Trophoblast cell (in vitro differentiated cells and primary cell): Measurements from ENCODE around the gene STRIT1.
"Not testable (repeated sequence)": the region's sequence is repeated elsewhere in the genome, so short reads cannot be mapped to it uniquely, and the experiment has no call there.

Source experiments
- DNase-seq, 2 donors: peaks; one replicate each; pipeline ENCODE4 v3.0.0-alpha.2; 2016
- H2AFZ ChIP-seq: 2 replicates; pipeline ENCODE4 v1.6.1; 2013; ENCODE audit warnings: low read length, moderate library complexity, mild to moderate bottlenecking; ENCODE audit not compliant: insufficient read depth, poor library complexity
- H2AK5ac ChIP-seq: 2 replicates; pipeline ENCODE4 v1.6.1; 2013; ENCODE audit warnings: mild to moderate bottlenecking, low read length
- H2BK120ac ChIP-seq: 2 replicates; pipeline ENCODE4 v1.6.1; 2013; ENCODE audit warnings: low read length, mild to moderate bottlenecking, moderate library complexity; ENCODE audit not compliant: insufficient read depth, poor library complexity
- H2BK12ac ChIP-seq: 2 replicates; pipeline ENCODE4 v1.6.1; 2013; ENCODE audit warnings: mild to moderate bottlenecking, low read length, moderate library complexity
- H2BK5ac ChIP-seq: 2 replicates; pipeline ENCODE4 v1.6.1; 2013; ENCODE audit warnings: low read length, low read depth, moderate library complexity, mild to moderate bottlenecking; ENCODE audit not compliant: poor library complexity
- H3K14ac ChIP-seq: 2 replicates; pipeline ENCODE4 v1.6.1; 2013; ENCODE audit warnings: mild to moderate bottlenecking, low read length
- H3K18ac ChIP-seq: 2 replicates; pipeline ENCODE4 v1.6.1; 2013; ENCODE audit warnings: mild to moderate bottlenecking, low read length
- H3K23ac ChIP-seq: 2 replicates; pipeline ENCODE4 v1.6.1; 2013; ENCODE audit warnings: low read length
- H3K27ac ChIP-seq: 2 replicates; pipeline ENCODE4 v1.5.1; 2013; ENCODE audit warnings: low read depth, mild to moderate bottlenecking, inconsistent platforms, low read length, moderate library complexity
- H3K27me3 ChIP-seq: 2 replicates; pipeline ENCODE4 v1.6.1; 2013; ENCODE audit warnings: inconsistent platforms, mild to moderate bottlenecking, low read length, moderate library complexity; ENCODE audit not compliant: insufficient read depth
- H3K36me3 ChIP-seq, 2 experiments: 1 replicate in 1 of 2; 2 replicates in 1 of 2; pipeline ENCODE4 v1.6.1; 2013; ENCODE audit warnings: low read length in 2 of 2, mild to moderate bottlenecking in 2 of 2, moderate library complexity in 1 of 2; ENCODE audit not compliant: insufficient read depth in 2 of 2, control insufficient read depth in 1 of 2
- H3K4ac ChIP-seq: 2 replicates; pipeline ENCODE4 v1.6.1; 2013; ENCODE audit warnings: low read depth, mild to moderate bottlenecking, low read length, moderate library complexity
- H3K4me1 ChIP-seq, 2 experiments: 1 replicate in 1 of 2; 2 replicates in 1 of 2; pipeline ENCODE4 v1.6.1; 2013; ENCODE audit warnings: low read length in 2 of 2, mild to moderate bottlenecking in 2 of 2, moderate library complexity in 1 of 2; ENCODE audit not compliant: insufficient read depth in 2 of 2, control insufficient read depth in 1 of 2
- H3K4me2 ChIP-seq: 2 replicates; pipeline ENCODE4 v1.6.1; 2013; ENCODE audit warnings: inconsistent platforms, mild to moderate bottlenecking, low read length, moderate library complexity
- H3K4me3 ChIP-seq: 2 replicates; pipeline ENCODE4 v1.5.1; 2013; ENCODE audit warnings: mild to moderate bottlenecking, low read depth, low read length, inconsistent platforms
- H3K79me1 ChIP-seq: one replicate; pipeline ENCODE4 v1.6.1; 2013; ENCODE audit warnings: low read length
- H3K79me2 ChIP-seq: 2 replicates; pipeline ENCODE4 v1.6.1; 2013; ENCODE audit warnings: low read length, mild to moderate bottlenecking; ENCODE audit not compliant: control insufficient read depth, insufficient read depth, poor library complexity
- H3K9ac ChIP-seq: 2 replicates; pipeline ENCODE4 v1.6.1; 2013; ENCODE audit warnings: mild to moderate bottlenecking, low read length
- H3K9me3 ChIP-seq: 2 replicates; pipeline ENCODE4 v1.6.1; 2013; ENCODE audit warnings: low read depth, mild to moderate bottlenecking, control low read depth, inconsistent platforms, low read length; ENCODE audit not compliant: insufficient read depth
- H4K12ac ChIP-seq: 2 replicates; pipeline ENCODE4 v1.6.1; 2013; ENCODE audit warnings: low read depth, mild to moderate bottlenecking, low read length, moderate library complexity
- H4K8ac ChIP-seq: 2 replicates; pipeline ENCODE4 v1.6.1; 2013; ENCODE audit warnings: low read depth, mild to moderate bottlenecking, low read length, moderate library complexity
- H4K91ac ChIP-seq: one replicate; pipeline ENCODE4 v1.6.1; 2013; ENCODE audit warnings: low read depth, mild to moderate bottlenecking, low read length, moderate library complexity
- WGBS: extraction: QIAGEN DNeasy Blood & Tissue Kit; methylation state at CpG from one replicate; pipeline ENCODE4 v1.1.7; 2013; ENCODE audit warnings: missing lambda C conversion rate; ENCODE audit not compliant: insufficient read length, insufficient coverage; ENCODE audit errors: extremely low coverage; 5-methylcytosine and 5-hydroxymethylcytosine counted together

STRIT1 gene

DNA sequence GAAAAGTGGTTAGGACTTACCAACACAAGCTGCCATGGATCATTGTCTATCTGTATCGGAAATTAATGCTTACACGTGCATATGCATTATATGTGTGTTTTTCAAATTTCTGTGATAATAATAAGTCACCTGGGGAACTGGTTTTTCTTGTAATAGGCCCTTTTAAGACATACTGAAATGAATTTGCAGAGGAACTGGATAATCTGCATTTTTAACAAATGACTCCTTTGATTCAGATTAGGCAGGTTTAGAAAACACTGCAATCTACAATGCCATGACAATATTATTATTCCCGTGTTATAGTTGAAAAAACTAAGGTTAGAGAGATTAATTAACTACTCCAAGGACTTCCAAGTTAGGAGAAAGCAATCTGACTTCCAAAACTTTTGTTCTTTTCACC lies 23.4 kb downstream of the STRIT1 start:
- DNase-seq = peak in 1 of 2 donors; percentile 97
- Histone ChIP-seq H4K91ac (no peak overlapping the region), H3K36me3 (no peaks in the 10 kb centered on the region), H3K9ac (no peak overlapping the region), H2BK120ac (no peak overlapping the region), H3K18ac (no peak overlapping the region), H3K9me3 (no peaks in the 10 kb centered on the region), H3K79me2 (no peaks in the 10 kb centered on the region), H4K8ac (no peak overlapping the region), H3K27me3 (no peaks in the 10 kb centered on the region), H2AK5ac (no peak overlapping the region), H2AFZ (no peak overlapping the region), H3K4me3 (no peak overlapping the region), H3K79me1 (peaks cover 11% of the 10 kb centered on the region), H3K14ac (no peak overlapping the region), H2BK5ac (no peak overlapping the region), H3K4ac (no peak overlapping the region), H2BK12ac (no peak overlapping the region), H4K12ac (no peak overlapping the region), H3K23ac (no peak overlapping the region), H3K4me2 (no peak overlapping the region), H3K27ac (no peak overlapping the region), H3K4me1 (peaks cover 8 to 12% of the 10 kb centered on the region in 2 experiments)
- no CpG with 5 or more reads among the region's 3 CpGs for WGBS

DNA sequence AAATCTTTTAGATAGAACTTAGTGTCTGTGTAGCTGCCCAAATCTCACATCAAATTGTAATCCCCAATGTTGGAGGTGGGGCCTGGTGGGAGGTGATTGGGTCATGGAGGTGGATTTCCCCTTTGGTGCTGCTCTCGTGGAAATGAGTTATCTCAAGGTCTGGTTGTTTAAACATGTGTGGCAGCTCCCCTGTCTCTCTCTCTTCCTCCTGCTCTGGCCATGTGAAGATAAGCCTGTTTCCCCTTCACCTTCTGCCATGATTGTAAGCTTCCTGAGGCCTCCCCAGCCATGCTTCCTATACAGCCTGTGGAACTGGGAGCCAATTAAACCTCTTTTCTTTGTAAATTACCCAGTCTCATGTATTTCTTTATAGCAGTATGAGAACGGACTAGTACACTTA lies 30.6 kb downstream of the STRIT1 start:
- H4K8ac ChIP-seq, H3K27ac ChIP-seq, H3K4me1 ChIP-seq, H2BK12ac ChIP-seq, H3K18ac ChIP-seq, H3K36me3 ChIP-seq, H2AK5ac ChIP-seq, H3K79me2 ChIP-seq, H3K27me3 ChIP-seq, H3K4me3 ChIP-seq, H3K23ac ChIP-seq, H2AFZ ChIP-seq, H4K12ac ChIP-seq, H3K4ac ChIP-seq, H4K91ac ChIP-seq, H3K79me1 ChIP-seq, H3K14ac ChIP-seq, H2BK5ac ChIP-seq, H3K9ac ChIP-seq, H3K4me2 ChIP-seq, DNase-seq, H2BK120ac ChIP-seq, H3K9me3 ChIP-seq: not testable (repeated sequence)
- no CpG with 5 or more reads among the region's 2 CpGs for WGBS

DNA sequence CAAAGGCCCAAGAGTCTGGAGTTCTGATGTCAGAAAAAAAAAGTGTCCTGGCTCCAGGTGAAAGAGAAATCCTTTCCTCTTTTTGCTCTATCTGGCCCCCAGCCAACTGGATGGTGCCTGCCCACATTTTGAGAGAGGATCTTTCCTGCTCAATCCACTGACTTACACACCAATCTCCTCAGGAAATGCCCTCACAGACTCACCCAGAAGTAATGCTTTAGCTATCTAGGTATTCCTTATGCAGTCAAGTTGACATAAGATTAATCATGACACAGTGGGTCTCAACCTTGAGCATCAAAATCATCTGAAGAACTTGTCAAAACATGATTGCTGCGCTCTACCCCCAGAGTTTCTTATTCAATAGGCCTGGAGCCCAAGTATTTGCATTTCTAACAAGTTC lies 31.2 kb downstream of the STRIT1 start:
- no peak overlapping the region for H2AFZ ChIP-seq
- H3K4ac ChIP-seq = no peak overlapping the region
- H3K27me3 ChIP-seq = no peaks in the 10 kb centered on the region
- H4K8ac ChIP-seq = no peak overlapping the region
- H3K79me1 ChIP-seq = no peaks in the 10 kb centered on the region
- H2BK5ac ChIP-seq = no peak overlapping the region
- H3K79me2 ChIP-seq = no peaks in the 10 kb centered on the region
- H3K4me3 ChIP-seq = no peak overlapping the region
- no peak for DNase-seq
- H3K36me3 ChIP-seq = no peaks in the 10 kb centered on the region
- H3K27ac ChIP-seq = no peak overlapping the region
- H3K4me2 ChIP-seq = no peak overlapping the region
- WGBS = no CpG with 5 or more reads among the region's 1 CpG
- H3K4me1 ChIP-seq = no peaks in the 10 kb centered on the region
- H4K91ac ChIP-seq = no peak overlapping the region
- no peak overlapping the region for H2BK120ac ChIP-seq
- H3K23ac ChIP-seq = no peak overlapping the region
- no peak overlapping the region for H4K12ac ChIP-seq
- no peak overlapping the region for H3K18ac ChIP-seq
- no peaks in the 10 kb centered on the region for H3K9me3 ChIP-seq
- no peak overlapping the region for H3K14ac ChIP-seq
- H2AK5ac ChIP-seq = no peak overlapping the region
- H2BK12ac ChIP-seq = no peak overlapping the region
- no peak overlapping the region for H3K9ac ChIP-seq

DNA sequence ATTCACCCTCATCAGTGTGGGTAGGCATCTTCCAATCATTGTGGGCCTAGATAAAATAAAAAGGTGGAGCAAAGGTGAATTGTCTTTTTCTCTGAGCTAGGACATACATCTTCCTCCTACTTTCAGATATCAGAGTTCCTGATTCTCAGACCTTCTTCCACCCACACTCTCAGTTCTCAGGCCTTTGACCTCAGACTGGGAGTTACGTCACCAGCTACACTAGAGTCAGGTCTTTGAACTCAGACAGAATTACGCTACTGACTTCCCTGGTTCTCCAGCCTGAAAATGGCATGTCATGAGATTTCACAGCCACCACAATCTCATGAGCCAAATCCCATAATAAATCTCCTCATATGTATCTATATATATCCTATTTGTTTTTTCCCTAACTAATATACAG lies 39.0 kb downstream of the STRIT1 start:
- Histone ChIP-seq H4K8ac (no peak overlapping the region), H4K12ac (no peak overlapping the region), H3K27me3 (no peaks in the 10 kb centered on the region), H2BK120ac (no peak overlapping the region), H3K18ac (no peak overlapping the region), H3K23ac (no peak overlapping the region), H3K36me3 (no peaks in the 10 kb centered on the region), H2BK12ac (no peak overlapping the region), H2BK5ac (no peak overlapping the region), H3K14ac (no peak overlapping the region), H3K9me3 (peaks cover 2% of the 10 kb centered on the region), H3K27ac (no peak overlapping the region), H4K91ac (no peak overlapping the region), H2AK5ac (no peak overlapping the region), H3K9ac (no peak overlapping the region), H3K4ac (no peak overlapping the region), H3K4me3 (no peak overlapping the region), H3K79me2 (no peaks in the 10 kb centered on the region), H3K4me1 (no peaks in the 10 kb centered on the region), H2AFZ (no peak overlapping the region), H3K79me1 (no peaks in the 10 kb centered on the region), H3K4me2 (no peak overlapping the region)
- no CpG with 5 or more reads among the region's 2 CpGs for WGBS
- no peak for DNase-seq
